CD4-positive, alpha-beta T cell treated with Interleukin-17A for 1 hour (primary cell): Measurements from ENCODE around the gene RAB22A.
"Not testable (repeated sequence)": the region's sequence is repeated elsewhere in the genome, so short reads cannot be mapped to it uniquely, and the experiment has no call there.

Experiments
- DNase-seq: peaks from one replicate; pipeline ENCODE4 v3.0.0-alpha.2; 2020

The RAB22A gene

GRCh38 chr20:58389324-58389967 lies 79.9 kb downstream of the RAB22A start:
- peak; percentile 58 for DNase-seq

GRCh38 chr20:58389968-58390658 lies 80.6 kb downstream of the RAB22A start:
- no peak for DNase-seq

DNA sequence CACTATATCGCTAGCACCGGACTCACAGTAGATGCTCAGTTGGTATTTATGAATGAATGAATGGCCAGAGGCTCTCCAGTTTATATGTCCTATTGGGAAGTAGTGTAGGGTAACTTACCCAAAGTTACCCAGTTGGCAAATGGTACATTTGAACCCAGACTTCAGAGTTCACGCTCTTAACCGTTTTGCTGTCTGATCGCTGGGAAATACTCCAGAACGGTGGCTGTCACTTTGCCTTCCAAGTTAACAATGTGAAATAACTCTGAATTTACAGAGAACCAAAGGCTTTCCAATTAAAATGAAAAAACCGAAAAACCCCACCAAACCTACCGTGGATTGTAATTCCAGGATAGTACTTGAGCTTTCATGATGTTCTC lies 81.1 kb downstream of the RAB22A start:
- no peak for DNase-seq

- DNase-seq: no peak
Measured at GRCh38 chr20:58392286-58392685, 82.8 kb downstream of the RAB22A start.

DNA sequence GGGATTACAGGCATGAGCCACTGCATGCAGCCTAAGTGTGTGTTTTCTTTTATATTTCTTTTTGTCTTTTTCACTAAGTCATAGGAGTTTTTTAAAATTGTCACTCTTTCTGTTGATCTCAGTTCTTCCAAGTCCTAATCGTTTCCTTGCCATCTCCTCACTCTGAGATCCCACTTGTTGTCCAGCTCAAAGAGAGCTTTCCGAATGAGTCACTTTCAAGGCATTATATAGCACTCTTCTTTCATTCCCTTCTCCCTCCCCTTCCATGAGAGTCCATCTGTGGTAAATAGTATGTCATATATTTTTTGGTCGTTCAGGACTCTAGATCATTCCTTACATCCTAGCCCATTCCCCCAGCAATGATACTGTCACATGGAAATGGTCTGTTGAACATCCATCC lies 83.8 kb downstream of the RAB22A start:
- no peak for DNase-seq

DNA sequence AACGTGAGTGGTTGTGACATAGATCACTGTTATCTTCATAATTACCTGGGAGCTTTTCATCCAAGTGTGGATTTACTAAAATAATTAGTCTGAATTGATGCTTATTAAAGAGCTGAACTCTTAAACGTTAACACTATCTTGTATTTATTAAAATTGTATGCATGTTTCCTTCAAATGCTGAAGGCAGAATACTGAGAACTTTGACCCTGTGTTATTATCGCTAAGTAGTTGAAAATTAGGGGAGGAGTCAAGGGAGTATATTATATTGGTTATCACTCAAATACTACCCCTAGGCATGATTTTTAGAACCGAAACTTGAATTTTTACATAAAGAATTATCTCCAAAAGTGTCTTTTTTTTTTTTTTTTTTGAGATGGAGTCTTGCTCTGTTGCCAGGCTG lies 85.3 kb downstream of the RAB22A start:
- DNase-seq: no peak

DNA sequence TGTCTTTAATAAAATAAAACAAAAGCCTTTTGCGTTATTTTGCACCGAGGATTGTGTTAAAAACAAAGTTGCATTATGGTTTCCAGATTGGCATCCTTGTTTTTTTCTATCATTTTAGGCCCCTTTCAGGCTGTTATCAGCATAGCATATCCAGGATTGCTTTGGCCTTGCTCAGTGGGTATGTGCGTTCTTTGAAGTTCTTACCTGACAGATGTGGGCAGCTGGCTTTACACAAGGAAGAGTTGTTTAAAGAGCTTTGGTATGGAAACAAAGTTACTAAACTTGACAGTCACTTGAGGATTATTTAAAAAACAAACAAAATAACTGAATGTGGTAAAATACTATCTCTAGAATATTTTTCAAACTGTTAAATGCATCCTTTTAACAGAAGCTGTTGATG lies 86.1 kb downstream of the RAB22A start:
- no peak for DNase-seq

DNA sequence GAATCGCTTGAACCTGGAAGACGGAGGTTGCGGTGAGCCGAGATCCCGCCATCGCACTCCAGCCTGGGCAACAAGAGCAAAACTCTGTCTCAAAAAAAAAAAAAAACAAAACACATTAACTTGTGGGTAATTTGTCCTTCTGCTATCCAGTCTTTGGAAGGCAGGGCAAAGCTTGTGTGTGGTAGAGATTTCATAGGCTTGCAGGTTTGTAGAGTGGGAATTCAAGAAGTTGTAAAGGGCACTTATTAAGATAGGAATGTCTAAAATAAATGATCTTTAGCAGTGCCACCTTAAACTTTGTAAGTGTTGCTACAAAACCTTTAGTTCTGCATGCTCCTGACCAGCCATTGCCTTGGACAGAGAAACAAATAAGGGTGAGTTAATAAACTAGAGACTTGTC lies 87.9 kb downstream of the RAB22A start:
- DNase-seq: no peak

- DNase-seq: no peak
Measured at GRCh38 chr20:58398254-58398653, 88.7 kb downstream of the RAB22A start.

DNA sequence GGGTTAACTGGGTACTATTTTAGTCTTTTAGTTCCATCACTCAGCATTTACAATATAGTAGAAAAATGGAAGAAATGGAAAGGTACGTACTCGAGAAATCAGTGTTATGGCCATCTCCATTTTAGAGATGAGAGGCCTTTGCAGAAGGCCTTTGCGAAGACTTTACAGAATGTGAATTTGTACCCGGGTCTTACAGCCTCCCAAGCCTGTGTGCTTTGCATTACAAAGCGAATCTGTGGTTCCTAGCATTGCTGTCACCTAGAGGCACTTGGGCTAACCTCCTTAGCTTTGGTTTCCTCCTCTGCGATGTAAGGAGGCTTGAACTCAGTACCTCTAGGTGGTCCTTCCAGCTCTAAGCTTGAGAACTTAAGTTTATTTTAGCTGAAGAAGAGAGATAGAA lies 90.4 kb downstream of the RAB22A start:
- no peak for DNase-seq

- no peak for DNase-seq
Measured at GRCh38 chr20:58401162-58401561, 91.6 kb downstream of the RAB22A start.

- no peak for DNase-seq
Measured at GRCh38 chr20:58402305-58402704, 92.8 kb downstream of the RAB22A start.

GRCh38 chr20:58402827-58403226 lies 93.3 kb downstream of the RAB22A start:
- DNase-seq: no peak

GRCh38 chr20:58403272-58403671 lies 93.8 kb downstream of the RAB22A start:
- no peak for DNase-seq

- no peak for DNase-seq
Measured at GRCh38 chr20:58405504-58406291, 96.2 kb downstream of the RAB22A start.

DNA sequence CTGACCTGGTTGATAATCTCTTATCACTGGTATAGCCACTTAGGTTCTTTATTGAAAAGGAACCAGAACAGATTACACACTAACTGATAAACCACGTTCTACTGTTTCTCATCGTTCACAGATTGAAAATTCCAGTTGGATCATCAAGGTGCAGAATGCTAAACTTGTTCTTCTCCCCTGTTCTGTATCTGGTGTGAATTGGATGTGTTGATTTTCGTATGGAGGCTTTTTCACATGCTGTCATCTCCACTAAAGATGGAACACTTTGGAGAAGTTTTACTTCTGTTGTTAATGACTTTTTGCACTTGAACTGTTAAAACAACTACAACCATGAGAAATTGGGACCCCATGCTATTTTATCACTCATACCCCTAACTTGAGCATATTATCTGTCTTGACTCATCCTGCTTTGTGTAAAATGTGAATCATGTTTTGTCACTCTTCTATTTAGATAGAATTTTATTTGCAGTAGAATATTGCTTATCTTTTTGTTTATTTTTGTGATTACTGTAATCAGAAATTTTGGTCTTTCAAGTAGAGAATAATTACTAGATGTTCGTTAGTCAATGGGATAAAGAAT lies 97.0 kb downstream of the RAB22A start:
- no peak for DNase-seq

- no peak for DNase-seq
Measured at GRCh38 chr20:58407201-58407873, 97.8 kb downstream of the RAB22A start.

DNA sequence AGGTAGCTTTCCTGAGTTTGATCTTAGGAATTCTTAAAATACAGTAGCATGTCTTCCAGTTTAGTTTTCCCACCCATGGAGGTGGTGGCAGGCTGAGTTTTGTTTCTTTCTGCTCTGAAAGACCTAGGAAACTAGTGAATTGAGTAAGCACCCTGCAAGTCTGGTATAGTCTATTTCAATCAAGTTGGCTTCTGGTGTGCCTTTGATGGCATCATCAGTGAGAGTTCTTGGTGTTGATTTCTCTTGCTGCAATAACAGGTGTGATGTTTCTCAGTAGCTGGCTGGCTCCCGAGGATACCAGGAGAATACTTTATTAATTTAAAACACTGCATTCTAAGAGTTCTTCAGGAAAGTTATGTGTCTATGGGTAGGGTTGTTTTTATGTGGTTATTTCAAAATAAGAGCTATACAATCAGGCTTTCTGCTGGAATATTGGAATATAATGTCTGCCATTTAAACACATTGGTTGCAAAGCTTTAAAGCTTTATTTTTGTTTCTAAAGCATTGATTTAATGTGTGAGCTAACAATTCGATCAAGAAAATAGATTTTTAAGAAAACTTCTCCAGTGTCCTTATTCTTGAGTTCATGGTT lies 98.5 kb downstream of the RAB22A start:
- peak; percentile 28 for DNase-seq

DNA sequence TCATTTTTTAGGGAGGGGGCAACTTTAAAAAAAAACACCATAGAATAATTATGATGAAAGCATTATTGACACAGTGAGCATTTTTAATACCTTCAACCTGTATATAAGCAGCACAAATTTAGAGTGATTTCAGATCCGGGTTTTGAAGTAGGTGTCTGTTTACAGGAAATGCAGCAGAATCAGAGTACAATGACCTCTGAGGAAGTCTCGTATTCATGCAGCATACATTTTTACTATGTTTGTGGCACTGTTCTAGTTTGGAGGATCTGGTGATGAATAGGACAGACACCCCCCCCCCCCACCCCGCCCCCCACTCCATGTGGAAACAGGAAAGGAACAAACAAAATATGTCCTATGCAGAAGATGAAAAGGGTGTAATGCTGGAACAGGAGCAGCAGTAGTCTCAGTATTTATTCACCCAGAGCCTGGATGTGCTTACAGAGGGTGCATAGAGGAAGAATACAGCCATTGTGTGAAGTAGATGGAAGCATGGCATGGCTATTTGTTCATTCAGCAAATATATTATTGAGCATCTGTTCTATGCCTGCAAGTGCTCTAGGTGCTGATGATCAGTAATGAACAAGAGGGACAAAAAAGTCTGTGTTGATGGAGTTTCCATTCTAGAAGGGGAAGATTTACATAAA lies 99.2 kb downstream of the RAB22A start:
- peak; percentile 43 for DNase-seq

DNA sequence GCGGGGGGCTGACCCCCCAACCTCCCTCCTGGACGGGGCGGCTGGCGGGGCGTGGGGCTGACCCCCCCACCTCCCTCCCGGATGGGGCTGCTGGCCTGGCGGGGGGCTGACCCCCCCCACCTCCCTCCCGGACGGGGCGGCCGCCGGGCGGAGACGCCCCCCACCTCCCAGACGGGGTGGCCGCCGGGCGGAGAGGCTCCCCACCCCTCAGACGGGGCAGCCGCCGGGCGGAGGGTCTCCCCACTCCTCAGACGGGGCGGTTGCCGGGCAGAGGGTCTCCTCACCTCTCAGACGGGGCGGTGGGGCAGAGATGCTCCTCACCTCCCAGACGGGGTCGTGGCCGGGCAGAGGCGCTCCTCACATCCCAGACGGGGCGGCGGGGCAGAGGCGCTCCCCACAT lies 104.7 kb downstream of the RAB22A start:
- DNase-seq: not testable (repeated sequence)

GRCh38 chr20:58414786-58415185 lies 105.3 kb downstream of the RAB22A start:
- not testable (repeated sequence) for DNase-seq

- DNase-seq: no peak
Measured at GRCh38 chr20:58416057-58416456, 106.5 kb downstream of the RAB22A start.
